Endothelial cell of umbilical vein (primary cell): ENCODE data around the gene DGKA. TPM values are rescaled to one million over a fixed set of nuclear protein-coding genes. Genes with fewer than 3 reads are reported as not detected.

Source experiments
- BruUV-seq: library from RNA; stranded (reverse); fragments of 400-500 nt; replicated peaks from 2 replicates; lab custom pipeline; 2021; lab: Mats Ljungman, UMichigan
- CTCF ChIA-PET: fragments of 300-600, 350-600 bp; sonication (Branson Sonifier 250); formaldehyde crosslinking; loops from one replicate; lab custom pipeline; 2021; ENCODE audit warnings: antibody characterized with exemption, inconsistent platforms; lab: Charles Lee
- POLR2A ChIA-PET: fragments of 300-600, 350-600 bp; sonication (Branson Sonifier 250); formaldehyde crosslinking; loops from one replicate; lab custom pipeline; 2021; ENCODE audit warnings: antibody characterized with exemption, inconsistent platforms; lab: Charles Lee
- DNase-seq: peaks from one replicate; pipeline ENCODE4 v3.0.0-alpha.2; 2011; ENCODE audit warnings: low read depth, low spot score
- FAIRE-seq: peaks from 2 replicates; lab custom pipeline; 2011; peaks lifted over from hg19 to GRCh38; lab: Jason Lieb, UNC
- H2AFZ ChIP-seq: 2 replicates; pipeline ENCODE4 v1.6.0; 2012; ENCODE audit warnings: low read depth, low read length, control low read depth, inconsistent platforms
- H3K27ac ChIP-seq: 2 replicates; pipeline ENCODE4 v1.5.1; 2011; ENCODE audit warnings: low read depth, mild to moderate bottlenecking, control low read depth, low read length, moderate library complexity; ENCODE audit not compliant: insufficient read depth
- H3K27me3 ChIP-seq, 2 experiments: 2 replicates each; pipeline versions ENCODE4 v1.6.0 to v1.6.1; 2011; ENCODE audit warnings: low read length in 2 of 2, mixed read lengths in 1 of 2; ENCODE audit not compliant: control insufficient read depth in 2 of 2, insufficient read depth in 2 of 2
- H3K36me3 ChIP-seq, 2 experiments: 2 replicates in 1 of 2; 3 replicates in 1 of 2; pipeline ENCODE4 v1.5.1; 2011; ENCODE audit warnings: low read length in 2 of 2, mild to moderate bottlenecking in 1 of 2, moderate library complexity in 1 of 2; ENCODE audit not compliant: control insufficient read depth in 2 of 2, insufficient read depth in 2 of 2; ENCODE audit errors: extremely low read depth in 1 of 2
- H3K4me1 ChIP-seq: 3 replicates; pipeline ENCODE4 v1.5.1; 2011; ENCODE audit warnings: mild to moderate bottlenecking, low read length; ENCODE audit not compliant: control insufficient read depth, insufficient read depth; ENCODE audit errors: extremely low read depth
- H3K4me2 ChIP-seq: 2 replicates; pipeline ENCODE4 v1.6.1; 2011; ENCODE audit warnings: low read length, control low read depth, mixed read lengths; ENCODE audit not compliant: insufficient read depth
- H3K4me3 ChIP-seq, 3 experiments: fragments of 200-600 bp in 1 of 3; sonication (generic), shearing (Covaris generic) in 1 of 3; replicated peaks in 1 of 3; 2 replicates each; pipeline ENCODE4 v1.5.1; 2011 to 2016; ENCODE audit warnings: control low read depth in 3 of 3, low read length in 3 of 3, mild to moderate bottlenecking in 2 of 3, inconsistent platforms in 1 of 3, low read depth in 1 of 3, moderate library complexity in 1 of 3; ENCODE audit not compliant: insufficient read depth in 1 of 3
- H3K79me2 ChIP-seq: 2 replicates; pipeline ENCODE4 v1.6.0; 2012; ENCODE audit warnings: low read length, inconsistent platforms; ENCODE audit not compliant: control insufficient read depth, insufficient read depth
- H3K9ac ChIP-seq: replicated peaks from 2 replicates; pipeline ENCODE3; 2011; ENCODE audit warnings: low read length, control low read depth; ENCODE audit not compliant: insufficient read depth; ENCODE audit errors: extremely low read depth
- H3K9me1 ChIP-seq: replicated peaks from 3 replicates; pipeline ENCODE4 v1.6.0; 2011; ENCODE audit warnings: mild to moderate bottlenecking, low read length; ENCODE audit not compliant: control insufficient read depth, insufficient read depth; ENCODE audit errors: extremely low read depth
- H3K9me3 ChIP-seq: replicated peaks from 2 replicates; pipeline ENCODE4 v1.5.1; 2012; ENCODE audit warnings: low read length, inconsistent platforms; ENCODE audit not compliant: control insufficient read depth, insufficient read depth
- H4K20me1 ChIP-seq: replicated peaks from 2 replicates; pipeline ENCODE3; 2011; ENCODE audit warnings: mild to moderate bottlenecking, low read length; ENCODE audit not compliant: control insufficient read depth, insufficient read depth; ENCODE audit errors: extremely low read depth
- EZH2 ChIP-seq: IDR thresholded peaks from 2 replicates; pipeline ENCODE4 v1.6.1; 2012; ENCODE audit warnings: borderline replicate concordance, low read depth, mild to moderate bottlenecking, moderate library complexity, low read length, inconsistent platforms; ENCODE audit not compliant: severe bottlenecking
- FOS ChIP-seq: IDR thresholded peaks from 2 replicates; pipeline ENCODE4 v1.6.1; 2011; ENCODE audit warnings: mild to moderate bottlenecking, low read length, moderate library complexity, borderline replicate concordance; ENCODE audit not compliant: insufficient read depth
- GATA2 ChIP-seq: IDR thresholded peaks from 2 replicates; pipeline ENCODE4 v1.7.0; 2011; ENCODE audit warnings: low read depth, mild to moderate bottlenecking, moderate library complexity, mixed read lengths, low read length; ENCODE audit not compliant: insufficient read length, insufficient read depth
- JUN ChIP-seq: IDR thresholded peaks from 2 replicates; pipeline ENCODE4 v1.6.1; 2011; ENCODE audit warnings: borderline replicate concordance, low read depth; ENCODE audit not compliant: insufficient read length, insufficient read depth
- MYC ChIP-seq: IDR thresholded peaks from one replicate; pipeline ENCODE4 v1.6.1; 2011; ENCODE audit warnings: mild to moderate bottlenecking, low read depth, low read length
- POLR2A ChIP-seq: IDR thresholded peaks from 2 replicates; pipeline ENCODE4 v1.6.1; 2012; ENCODE audit warnings: low read depth, mild to moderate bottlenecking, control low read depth, low read length
- POLR2AphosphoS5 ChIP-seq: IDR thresholded peaks from 2 replicates; pipeline ENCODE4 v1.6.1; 2012; ENCODE audit warnings: low read depth, mild to moderate bottlenecking, control low read depth, low read length, moderate library complexity; ENCODE audit not compliant: insufficient read depth
- dilution Hi-C: fragments of 300-500 bp; cut with MboI; formaldehyde crosslinking; loops from one replicate; pipeline ENCODE4 v1.15.0; 2019; ENCODE audit warnings: low sequenced_read_pairs; ENCODE audit not compliant: extremely low pct_ligation_motif_present
- intact Hi-C: fragments of 100-400 bp; cut with micrococcal nuclease; formaldehyde crosslinking; loops from one replicate; pipeline ENCODE4 v1.10.0; 2022
- polyA plus RNA-seq, 4 experiments: library from polyadenylated mRNA; depleted of rRNA in 3 of 4; stranded (reverse) in 3 of 4; unstranded in 1 of 4; fragments of >200 nt; gene quantifications; 2 replicates each; pipeline versions ENCODE4 v1.2.1 to v1.2.3, GENCODE V29; 2011 to 2012; ENCODE audit warnings: missing spikeins in 1 of 4
- total RNA-seq: library from RNA; stranded (reverse); gene quantifications from 2 replicates; pipeline ENCODE4 v1.2.3, GENCODE V29; 2021
- TF ChIP-seq, protein P1 (sequence below), 2 donors: IDR thresholded peaks; 1 replicate in 1 of 2; 2 replicates in 1 of 2; pipeline ENCODE4 v1.5.1; 2011; ENCODE audit warnings: low read length in 2 of 2, mild to moderate bottlenecking in 2 of 2, moderate library complexity in 2 of 2, control low read depth in 1 of 2, inconsistent platforms in 1 of 2, low read depth in 1 of 2; ENCODE audit not compliant: insufficient read depth in 1 of 2; ENCODE audit errors: extremely low read depth in 1 of 2
- TF ChIP-seq, protein P2 (sequence below): IDR thresholded peaks from 2 replicates; pipeline ENCODE4 v1.6.1; 2011; ENCODE audit not compliant: insufficient read depth, insufficient read length

DGKA gene
- total and polyA plus RNA-seq, 2 donors (not counting 3 experiments of a cell fraction or from before 2014, with no cell fraction given): 49.8 to 53.2 TPM

DNA sequence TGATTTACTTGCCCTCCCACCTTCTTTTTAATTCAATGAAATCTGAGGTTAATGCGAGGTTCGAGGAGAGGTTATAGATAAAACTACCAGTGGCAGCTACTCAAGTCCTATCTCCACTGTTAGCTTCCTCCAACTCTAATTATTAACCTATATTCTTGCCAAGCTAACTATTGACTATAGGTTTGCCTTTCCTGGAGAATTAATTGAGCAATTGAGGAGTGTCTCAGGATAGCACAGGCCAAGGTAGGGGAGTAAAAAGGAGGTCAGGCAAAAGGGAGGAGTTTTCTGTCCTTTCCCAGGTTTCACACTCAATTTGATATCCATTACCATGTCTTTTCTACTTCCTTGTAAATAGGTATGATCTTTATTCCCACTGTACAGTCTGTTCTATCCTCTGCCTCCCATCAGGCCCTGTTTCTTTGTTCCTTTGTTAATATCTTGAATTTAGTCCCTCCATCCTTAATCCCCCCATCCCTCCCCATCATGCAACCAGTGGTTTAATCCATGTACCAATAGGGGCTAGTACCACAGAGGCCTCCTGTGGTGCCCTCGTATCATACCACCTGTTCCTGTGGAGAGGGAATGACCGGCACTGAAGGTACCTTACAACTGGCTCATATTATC, 62.4 kb downstream of the DGKA start:
- dilution Hi-C loops: no loop called here
- intact Hi-C loops: no loop called here
- no peak for TF ChIP-seq JUN
- TF ChIP-seq, protein P1, sequence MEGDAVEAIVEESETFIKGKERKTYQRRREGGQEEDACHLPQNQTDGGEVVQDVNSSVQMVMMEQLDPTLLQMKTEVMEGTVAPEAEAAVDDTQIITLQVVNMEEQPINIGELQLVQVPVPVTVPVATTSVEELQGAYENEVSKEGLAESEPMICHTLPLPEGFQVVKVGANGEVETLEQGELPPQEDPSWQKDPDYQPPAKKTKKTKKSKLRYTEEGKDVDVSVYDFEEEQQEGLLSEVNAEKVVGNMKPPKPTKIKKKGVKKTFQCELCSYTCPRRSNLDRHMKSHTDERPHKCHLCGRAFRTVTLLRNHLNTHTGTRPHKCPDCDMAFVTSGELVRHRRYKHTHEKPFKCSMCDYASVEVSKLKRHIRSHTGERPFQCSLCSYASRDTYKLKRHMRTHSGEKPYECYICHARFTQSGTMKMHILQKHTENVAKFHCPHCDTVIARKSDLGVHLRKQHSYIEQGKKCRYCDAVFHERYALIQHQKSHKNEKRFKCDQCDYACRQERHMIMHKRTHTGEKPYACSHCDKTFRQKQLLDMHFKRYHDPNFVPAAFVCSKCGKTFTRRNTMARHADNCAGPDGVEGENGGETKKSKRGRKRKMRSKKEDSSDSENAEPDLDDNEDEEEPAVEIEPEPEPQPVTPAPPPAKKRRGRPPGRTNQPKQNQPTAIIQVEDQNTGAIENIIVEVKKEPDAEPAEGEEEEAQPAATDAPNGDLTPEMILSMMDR (IDR thresholded peaks at IDR 0.05; ENCODE audit: extremely low read depth in 1 of 2, insufficient read depth in 1 of 2, low read depth in 1 of 2, low read length in 2 of 2): no peak
- no peak for TF ChIP-seq POLR2A
- TF ChIP-seq, protein P2, sequence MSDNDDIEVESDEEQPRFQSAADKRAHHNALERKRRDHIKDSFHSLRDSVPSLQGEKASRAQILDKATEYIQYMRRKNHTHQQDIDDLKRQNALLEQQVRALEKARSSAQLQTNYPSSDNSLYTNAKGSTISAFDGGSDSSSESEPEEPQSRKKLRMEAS: no peak
- no peak for TF ChIP-seq MYC
- no peak for TF ChIP-seq POLR2AphosphoS5
- no peak for TF ChIP-seq GATA2
- no peak for TF ChIP-seq EZH2
- no peak for TF ChIP-seq FOS

More for the DNA sequence above, 62.4 kb downstream of the DGKA start:
- H3K9me3 ChIP-seq: no peaks in the 10 kb centered on the region
- H3K36me3 ChIP-seq: peaks cover 20 to 29% of the 10 kb centered on the region in 2 experiments
- FAIRE-seq: no peak
- no peaks in the 10 kb centered on the region for H3K79me2 ChIP-seq
- peaks cover 10% of the 10 kb centered on the region for H3K4me1 ChIP-seq
- no peaks in the 10 kb centered on the region for H3K9me1 ChIP-seq
- H3K4me2 ChIP-seq: no peak overlapping the region
- H3K27ac ChIP-seq: no peak overlapping the region
- TSS peak; percentile 14 for BruUV-seq
- H3K9ac ChIP-seq: no peak overlapping the region
- no peak for DNase-seq
- ChIA-PET POLR2A (no interaction called here), CTCF (interaction anchor here (1.0 to 7.7 kb wide), 2 partner anchors 21 to 35 kb away, joined by 4 to 295 read pairs; no protein-coding TSS in a partner anchor)
- no peaks in the 10 kb centered on the region for H3K27me3 ChIP-seq
- no peak overlapping the region for H2AFZ ChIP-seq
- H4K20me1 ChIP-seq: no peaks in the 10 kb centered on the region
- no peak overlapping the region for H3K4me3 ChIP-seq
